ENCODE measurements around the gene ZNF185. TPM values are rescaled to one million over a fixed set of nuclear protein-coding genes. Genes with fewer than 3 reads are reported as not detected.

ZNF185 gene
- total RNA-seq, 1 donor from 2014 or later = 22.6 TPM

DNA sequence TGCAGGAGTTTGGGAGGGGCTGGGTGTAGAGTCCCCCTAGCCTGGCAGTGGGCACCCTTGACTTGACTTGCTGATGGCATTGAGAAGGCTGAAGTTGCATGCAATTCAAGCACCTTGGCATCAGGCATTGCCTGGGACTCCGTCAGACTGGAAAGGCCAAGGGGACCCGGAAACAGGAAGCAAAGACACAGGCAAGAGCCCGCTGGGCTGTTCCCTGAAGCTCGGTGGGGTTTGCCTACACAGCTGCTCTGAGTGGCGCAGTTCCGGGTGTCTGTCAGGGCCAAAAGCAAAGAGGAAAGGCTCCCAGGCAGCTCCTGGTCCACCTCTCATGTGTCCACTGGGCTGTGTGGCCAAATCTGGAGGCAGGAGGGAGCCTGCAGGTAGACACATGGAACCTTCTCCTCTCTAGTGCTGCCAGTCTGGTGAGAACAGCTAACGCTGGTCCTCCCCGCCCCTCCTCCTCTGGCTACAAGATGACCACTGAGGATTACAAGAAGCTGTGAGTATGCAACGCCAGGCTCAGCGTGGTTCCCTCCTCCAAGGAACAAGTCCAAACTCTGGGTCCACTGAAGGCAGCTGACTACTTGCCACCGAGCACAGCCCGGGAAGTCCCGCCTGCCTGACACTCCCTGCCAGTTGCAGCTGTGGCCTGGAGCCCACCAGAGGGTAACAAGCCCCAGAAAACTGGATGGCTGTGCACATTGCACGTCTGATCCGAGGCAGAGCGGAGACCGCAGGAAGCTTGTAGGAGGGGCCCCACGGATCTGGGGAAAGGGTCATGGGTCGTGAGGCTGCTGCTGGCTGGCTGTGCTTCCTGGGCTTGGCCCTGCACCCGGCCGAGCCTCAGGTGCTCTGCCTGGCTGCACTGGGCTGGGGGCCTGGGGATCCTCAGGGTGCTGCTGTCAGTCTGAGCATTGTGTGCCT, 20.1 kb downstream of the ZNF185 start:
- DNase-seq = no peak

DNA sequence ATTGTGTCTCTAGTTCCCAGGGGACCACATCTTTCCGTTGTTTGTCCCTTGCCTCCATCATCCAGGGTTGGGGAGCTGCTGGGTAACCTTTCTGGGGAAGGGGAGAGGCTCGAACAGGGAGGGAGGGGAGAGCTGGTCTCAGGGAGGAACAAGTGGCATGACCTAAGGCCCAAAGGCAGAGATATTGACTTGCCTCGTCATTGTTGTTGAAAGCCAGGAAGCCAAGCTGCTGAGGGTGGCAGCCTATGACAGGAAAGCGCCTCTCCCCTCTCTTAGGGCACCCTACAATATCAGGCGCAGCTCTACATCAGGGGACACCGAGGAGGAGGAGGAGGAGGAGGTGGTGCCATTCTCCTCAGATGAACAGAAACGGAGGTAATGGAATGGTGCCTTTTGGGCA, 20.8 kb downstream of the ZNF185 start:
- no peak for DNase-seq

DNA sequence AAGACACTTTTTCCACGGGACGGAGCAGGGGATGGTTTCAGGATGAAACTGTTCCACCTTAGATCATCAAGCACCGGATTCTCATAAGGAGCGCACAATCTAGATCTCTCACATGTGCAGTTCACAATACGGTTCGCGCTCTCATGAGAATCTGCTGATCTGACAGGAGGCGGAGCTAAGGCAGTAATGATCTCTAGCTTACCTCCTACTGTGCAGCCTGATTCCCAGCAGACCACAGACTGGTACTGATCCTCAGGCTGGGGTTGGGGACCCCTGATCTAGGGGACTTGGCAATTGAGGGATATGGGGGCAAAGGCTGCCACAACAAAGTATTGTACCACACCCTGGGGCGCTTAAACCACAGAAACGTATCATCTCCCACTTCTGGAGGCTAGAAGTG, 25.7 kb downstream of the ZNF185 start:
- DNase-seq = no peak

DNA sequence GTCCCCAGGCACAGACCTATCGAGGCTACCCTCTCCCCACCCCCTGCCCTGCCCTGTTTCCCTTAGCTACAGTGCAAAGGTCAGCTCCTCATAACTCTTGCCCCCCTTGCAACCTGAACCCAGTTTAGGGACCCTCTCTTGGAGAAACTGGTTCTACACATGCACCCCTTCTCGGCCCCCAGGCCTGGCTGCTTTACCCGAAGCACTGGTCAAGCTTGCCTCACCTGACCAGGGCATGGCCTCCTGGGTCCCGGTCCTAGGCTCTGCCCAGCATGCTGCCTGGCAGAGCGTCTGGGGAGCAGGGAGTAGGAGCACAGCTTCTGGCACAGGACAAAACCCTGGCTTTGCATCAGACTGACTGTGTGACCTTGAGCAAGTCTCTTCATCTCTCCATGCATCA, 28.0 kb downstream of the ZNF185 start:
- DNase-seq = no peak

DNA sequence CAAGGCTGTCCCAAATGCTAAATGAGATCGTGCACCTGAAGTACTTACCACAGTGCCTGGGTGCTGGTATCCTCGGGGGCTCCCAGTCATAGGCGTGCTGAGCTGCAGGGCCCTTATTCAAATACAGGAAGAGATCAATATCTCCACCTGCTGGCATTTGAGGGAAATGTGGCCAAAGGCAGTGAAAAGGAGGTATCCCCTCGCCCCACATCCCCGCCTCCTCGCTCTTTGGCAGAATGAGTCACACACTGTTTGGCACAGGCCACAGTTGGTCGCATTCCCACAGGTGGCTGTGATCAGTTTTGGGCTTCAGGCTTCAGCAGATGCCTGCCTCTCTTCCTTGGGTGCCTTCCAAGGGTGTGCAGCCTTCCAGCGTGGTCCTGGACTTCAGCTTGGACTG, 28.4 kb downstream of the ZNF185 start:
- DNase-seq = peak; percentile 61

DNA sequence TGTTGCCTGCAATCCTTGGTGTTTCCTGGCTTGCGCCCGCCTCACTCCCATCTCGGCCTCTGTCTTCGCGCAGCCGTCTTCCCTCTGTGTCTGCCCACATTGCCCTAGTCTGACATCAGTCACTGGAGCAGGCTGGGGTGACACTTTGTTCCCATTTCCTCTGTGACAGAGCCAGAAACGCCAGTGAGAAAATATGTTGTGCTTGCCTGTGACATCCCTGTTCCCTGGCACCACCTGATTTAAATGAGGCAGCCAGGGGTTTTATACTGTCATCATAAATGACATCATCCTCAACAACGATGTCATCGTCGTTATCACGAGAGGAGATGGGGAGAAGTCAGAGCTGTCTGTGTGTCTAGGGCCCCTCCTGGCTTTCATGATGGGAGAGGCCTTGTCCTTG, 29.1 kb downstream of the ZNF185 start:
- no peak for DNase-seq

DNA sequence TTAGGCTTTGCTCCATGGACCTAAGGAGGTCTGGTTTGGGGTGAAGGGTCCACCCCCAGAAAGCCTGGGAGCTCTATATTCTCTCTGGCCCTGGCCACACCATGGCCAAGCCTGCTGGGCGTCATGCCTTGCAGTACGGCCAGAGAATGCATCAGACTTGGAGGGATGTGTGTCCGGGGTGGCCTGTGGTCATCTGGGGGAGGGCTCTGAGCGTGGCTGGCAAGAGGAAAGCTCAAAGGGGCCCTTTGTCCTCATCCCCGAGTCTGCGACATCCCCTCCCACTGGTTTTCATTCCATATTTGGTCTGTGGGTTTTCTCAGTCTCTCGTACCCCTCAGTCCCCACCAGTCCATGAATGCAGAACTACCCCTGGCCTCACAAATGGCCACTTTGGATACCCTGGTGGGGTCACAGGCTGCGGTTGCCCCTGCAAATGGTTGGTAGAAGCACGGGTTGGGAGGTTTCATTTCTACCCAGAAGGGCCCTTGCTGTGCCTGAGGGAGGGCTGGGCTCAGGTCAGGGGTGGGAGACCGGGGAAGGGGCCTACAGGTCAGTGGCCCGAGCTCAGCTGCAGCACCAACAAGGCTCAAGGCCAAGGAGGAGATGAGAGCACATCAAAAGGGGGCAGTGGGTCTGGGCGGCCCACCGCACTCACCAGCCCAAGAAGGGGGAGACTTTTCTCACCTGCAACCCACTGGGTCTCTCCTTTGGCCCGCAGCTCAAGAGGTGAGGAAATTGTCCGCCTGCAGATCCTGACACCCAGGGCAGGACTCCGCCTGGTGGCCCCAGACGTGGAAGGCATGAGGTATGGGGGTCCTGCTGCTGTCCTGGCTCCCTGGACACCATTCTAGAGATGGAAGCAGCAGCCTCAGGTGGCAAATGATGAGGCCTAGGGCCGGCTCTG, 30.2 kb downstream of the ZNF185 start:
- DNase-seq = no peak

DNA sequence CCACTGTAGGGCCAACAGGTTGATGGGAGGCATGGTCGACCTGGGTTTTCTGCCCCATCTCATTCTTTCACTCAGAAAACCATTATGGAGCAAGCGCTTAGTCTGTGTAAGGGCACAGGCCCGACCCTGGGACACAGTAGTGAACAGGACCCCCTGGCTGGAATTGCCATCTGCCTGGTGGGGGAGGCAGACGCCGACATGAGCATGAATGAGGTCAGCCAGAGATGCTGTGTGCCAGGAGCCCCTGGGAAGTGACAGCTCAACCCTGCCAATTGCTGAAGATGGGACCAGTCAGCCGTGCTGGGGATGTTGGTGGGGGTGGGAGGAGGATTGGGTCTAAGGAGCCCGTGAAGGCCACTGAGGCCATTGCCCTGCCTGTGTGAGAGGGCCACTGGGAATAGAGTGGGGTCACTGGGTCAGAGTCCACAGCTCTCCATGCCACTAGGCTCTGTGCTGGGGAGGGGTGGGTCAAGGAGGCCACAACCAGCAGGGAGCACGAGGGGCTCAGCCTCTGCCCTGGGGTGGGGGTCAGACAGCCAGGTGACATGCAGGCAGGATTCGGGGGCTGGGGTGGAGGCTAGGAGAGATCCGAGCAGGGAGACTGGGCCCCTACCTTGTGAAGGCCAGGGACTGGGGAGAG, 31.0 kb downstream of the ZNF185 start:
- no peak for DNase-seq

DNA sequence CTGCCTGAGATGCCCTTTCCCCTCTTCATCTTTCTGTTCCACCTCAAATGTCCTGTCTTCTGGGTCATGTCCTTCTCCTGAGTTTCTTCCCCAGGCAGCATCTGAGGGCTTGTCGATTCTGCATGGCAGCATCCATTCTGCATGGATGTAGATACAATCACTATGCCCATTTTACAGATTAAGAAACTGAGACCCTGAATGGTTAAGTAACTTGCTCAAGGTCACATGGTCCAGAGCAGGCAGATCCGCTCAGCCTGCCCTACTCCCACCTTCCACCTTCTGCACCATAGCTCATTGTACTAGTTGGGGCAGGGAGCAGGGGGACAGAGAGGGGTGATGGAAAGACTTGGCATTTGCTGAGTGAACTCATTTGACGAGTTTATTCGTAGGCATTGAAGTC, 32.0 kb downstream of the ZNF185 start:
- DNase-seq = no peak

DNA sequence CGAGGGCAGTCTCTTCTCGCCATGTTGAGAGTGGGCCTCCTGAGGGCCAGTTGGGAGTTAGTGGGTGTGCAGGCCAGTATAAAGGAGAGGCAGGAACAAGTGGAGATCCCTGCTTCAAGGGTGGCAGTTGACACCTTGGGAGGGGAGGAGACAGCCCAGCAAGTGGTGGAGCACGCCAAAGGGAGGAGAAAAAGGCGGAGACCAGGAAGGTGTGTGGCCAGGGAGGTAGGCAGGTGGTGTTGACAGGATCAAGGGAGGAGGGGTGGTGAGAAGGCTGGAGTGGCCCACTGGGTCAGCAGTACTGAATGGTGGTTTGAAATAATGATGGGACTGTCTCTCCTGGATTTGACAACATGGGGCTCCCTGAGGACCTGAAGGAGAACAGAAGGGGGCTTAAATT, 32.6 kb downstream of the ZNF185 start:
- DNase-seq = no peak

DNA sequence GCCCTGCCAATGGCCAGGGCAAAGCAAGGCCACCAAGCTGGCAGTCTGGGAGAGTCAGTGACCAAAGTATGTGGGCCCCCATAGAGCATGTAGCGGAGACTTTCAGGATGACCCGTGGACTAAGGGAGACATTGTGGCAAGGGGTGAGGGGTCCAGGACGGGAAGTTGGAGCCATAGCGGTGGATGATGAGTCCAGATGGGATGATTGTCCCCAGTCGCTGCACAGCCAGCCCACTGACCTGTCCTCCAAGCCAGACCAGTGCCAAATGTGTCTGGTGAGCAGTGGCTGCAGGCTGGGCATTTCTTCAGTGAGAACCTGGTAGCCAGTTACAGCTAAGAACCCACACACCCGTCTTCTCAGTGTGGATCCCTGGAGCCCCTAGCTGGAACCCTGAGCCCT, 34.3 kb downstream of the ZNF185 start:
- DNase-seq = no peak

DNA sequence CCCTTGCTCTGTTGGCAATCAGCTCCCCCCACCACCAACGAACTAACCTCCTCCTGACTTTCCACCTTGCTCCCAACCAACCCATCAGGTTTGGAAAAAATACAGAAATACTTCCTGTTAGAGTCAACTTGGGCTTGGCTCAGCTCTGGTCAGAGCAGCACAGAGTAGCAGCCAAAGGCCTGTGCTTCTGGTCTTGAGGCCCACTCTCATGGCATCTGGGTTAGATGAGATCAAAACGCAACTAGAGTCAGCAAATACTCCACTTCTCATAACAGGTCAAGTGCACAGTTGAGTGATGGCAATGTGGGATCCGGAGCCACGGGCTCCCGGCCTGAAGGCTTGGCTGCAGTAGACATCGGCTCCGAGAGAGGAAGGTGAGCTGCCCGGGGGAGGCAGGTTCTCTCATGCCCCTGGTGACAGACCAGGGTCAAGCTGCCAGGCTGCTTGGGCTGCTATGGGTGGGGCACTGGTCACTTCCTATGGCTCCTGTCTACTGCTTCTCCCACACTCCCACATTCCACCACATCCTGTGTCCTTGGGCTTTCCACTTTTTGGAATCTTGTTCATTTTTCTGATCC, 34.8 kb downstream of the ZNF185 start:
- no peak for DNase-seq

DNA sequence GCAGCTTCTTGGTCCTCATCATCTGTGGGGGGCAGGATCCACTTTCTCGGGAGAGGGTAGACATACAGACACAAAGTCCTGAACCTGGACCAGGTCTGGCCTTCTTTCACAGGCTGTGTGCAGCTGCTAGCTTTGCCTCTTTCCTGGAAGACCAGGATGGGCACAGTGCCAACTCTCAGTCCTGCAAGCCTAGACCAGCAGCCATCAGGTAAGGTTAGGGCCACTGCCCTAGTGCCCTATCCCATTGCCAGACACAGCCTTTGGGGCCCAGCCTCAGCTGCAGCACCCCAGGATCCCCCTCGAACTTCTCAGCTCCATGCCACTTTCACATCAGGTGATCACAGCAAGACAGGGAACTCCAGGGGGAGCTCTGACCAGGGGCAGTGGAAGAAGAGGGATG, 38.4 kb downstream of the ZNF185 start:
- DNase-seq = no peak

DNA sequence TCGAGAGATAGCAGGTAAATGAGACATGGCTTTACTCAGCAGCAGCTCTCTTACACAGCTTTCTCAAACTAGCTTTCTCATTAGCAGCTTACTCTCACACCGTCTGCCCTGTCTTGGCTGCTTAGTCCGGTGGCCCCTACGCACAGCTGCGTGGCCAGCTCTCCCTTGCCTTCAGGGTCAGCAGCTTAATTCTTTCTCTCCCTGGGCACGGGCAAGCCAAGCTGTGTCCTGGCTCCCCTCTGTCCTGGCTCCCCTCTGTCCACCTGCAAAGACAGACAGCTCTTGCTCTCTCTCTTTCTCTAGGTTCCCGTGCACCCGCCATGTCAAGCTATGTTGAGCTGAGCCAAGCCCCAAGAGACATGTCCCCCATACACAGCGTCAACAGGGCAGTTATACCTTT, 39.4 kb downstream of the ZNF185 start:
- no peak for DNase-seq

DNA sequence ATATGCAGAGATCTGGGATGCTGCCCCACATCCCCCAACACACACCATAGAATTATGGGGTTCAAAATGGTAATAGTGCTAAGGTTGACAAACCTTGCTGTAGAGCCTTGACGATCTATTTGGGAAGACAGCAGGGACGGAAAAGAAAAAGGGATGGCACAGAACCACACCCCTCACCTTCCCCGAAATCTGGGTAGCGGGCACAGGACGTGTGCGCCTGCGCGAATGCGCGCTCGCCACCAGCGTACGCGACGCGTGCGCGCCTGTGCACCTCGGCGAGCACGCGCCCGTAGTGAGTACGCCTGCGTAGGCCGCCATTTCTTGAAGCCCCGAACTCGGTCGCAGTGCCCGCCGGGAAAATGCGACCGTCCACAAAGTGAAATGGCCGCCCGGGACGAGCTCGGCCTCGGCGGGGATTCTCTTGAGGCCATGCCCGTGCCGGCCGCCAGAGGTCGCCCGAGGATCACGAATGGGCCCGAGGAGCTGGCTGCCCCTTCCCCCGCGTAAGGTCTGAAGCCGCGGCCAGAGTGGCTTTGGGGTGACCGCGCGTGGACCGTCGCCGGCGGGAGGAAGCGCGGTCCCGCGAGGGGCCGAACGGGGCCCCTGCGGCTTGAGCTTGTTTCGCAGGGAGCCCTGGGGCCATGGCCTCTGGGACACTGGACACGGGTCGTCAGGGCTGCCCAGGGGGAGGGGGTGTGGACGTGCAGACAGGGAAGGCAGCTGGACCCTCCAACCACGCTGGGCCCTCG, 43.6 kb downstream of the ZNF185 start:
- peak; percentile 97 for DNase-seq

DNA sequence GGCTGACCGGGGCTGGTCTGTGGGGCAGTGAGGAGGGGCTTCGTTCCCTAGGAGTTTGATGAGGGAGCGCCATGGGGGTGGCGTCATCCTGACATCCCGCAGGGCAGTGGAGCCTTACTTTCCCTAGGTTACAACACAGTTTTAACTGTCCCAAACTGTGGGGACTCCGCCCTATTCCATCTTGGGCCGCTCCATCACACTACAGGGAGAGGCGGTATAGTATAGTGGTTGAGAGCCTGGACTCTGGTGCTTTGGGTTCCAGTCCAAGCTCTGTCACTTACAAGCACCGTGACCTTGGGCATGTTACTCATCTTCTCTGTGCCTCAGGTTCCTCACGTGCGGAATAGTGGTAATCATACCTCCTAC, 44.2 kb downstream of the ZNF185 start:
- DNase-seq = no peak

DNA sequence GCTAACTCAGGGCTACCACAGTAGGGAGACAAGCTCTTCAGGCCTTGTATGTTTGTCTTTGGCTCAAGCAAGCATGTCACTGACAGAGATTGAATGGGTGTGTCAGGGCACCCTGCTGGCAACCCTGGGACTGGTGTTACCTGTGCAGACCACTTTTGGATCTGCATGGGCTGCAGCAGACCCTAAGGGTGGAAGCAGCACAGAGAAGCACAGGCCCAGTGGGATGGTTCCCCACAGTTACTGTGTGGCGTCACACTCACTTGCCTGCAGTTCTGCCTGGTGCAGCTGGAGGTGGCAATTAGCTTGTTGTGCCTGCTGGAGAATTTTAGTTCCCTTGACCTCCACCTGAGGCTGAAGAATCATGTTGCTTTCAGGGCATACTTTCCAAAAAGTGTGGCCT, 46.0 kb downstream of the ZNF185 start:
- no peak for DNase-seq

DNA sequence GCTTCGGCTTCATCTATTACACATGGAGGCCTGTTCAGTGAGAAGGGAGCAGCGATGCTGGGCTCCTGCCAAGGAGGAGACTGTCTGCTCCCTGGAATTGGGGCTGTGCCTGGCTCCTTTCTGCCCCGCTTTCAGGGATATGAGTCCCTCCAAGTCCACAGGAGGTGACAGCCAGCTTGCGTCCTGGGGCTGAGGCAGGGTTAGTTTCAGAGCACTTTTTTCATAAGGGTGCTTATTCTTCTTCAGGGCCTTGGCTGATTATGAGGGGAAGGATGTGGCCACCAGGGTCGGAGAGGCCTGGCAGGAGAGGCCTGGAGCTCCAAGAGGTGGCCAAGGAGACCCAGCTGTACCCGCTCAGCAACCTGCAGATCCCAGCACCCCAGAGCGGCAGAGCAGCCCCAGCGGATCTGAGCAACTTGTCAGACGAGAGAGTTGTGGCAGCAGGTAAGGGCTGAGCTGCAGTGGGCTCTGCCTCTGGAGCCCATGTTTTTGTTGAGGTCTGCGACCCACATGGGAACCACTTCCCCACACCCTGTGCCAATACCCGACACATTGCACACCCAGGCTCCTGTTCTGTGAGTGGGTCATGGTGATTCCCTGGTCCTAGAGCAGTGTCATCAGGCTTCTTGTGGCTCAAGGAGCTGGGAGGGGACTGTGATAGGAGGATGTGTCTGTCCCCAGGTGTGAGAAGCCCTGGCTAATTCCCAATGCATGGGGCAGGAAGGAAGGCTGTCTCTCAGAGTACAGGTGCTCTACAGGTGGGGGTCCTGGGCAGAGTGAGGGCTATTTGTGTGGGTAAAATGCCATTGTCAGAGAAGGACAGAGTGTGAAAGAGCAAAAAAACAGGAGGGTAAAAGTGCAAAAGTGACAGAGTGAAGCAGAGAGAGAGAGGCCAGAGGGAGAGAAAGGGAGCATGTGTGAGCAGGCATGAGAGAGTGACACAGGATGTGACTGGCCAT, 47.4 kb downstream of the ZNF185 start:
- DNase-seq = no peak

DNA sequence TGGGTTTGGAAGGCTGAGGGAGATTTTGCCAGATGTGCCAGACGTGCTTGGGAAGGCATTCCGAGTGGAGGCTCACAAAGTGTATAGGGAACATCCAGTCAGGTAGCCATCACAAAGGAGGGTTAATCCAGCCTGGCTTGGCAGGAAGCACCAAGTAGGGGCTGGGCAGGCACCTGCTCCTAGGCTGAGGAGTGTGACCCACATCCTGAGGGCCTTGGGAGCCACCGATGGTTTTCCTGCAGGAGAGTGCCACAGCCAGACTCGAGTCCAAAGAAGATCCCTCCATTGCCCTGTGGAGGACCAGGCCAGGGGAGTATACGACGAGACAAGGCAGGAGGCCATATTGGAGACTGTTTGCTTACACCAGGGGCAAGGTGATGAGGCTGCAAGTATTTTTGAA, 48.8 kb downstream of the ZNF185 start:
- DNase-seq = no peak
